Right atrium auricular region (tissue), 2 donors: ENCODE measurements around the gene DNAJC6. TPM values are rescaled to one million over a fixed set of nuclear protein-coding genes. Genes with fewer than 3 reads are reported as not detected.

Experiments used
- DNase-seq: peaks from one replicate; pipeline ENCODE4 v3.0.0-alpha.2; 2019; ENCODE audit warnings: low spot score
- H3K27ac ChIP-seq, 2 donors: fragments of 200-600 bp; sonication (generic); 1 replicate in 1 of 2; 2 replicates in 1 of 2; pipeline ENCODE4 v1.5.1; 2016 to 2019
- H3K27me3 ChIP-seq, 2 donors: fragments of 200-600 bp; sonication (generic); one replicate each; pipeline versions ENCODE4 v1.5.1 to v1.6.0; 2017 to 2019
- H3K36me3 ChIP-seq: fragments of 200-600 bp; sonication (generic); one replicate; pipeline ENCODE4 v1.5.1; 2016
- H3K4me1 ChIP-seq, 2 donors: fragments of 200-600 bp; sonication (generic); one replicate each; pipeline versions ENCODE4 v1.5.1 to v1.6.0; 2017 to 2019
- H3K4me3 ChIP-seq, 2 donors: fragments of 200-600 bp; sonication (generic); 1 replicate in 1 of 2; 2 replicates in 1 of 2; pipeline ENCODE4 v1.5.1; 2017 to 2019; ENCODE audit warnings: mild to moderate bottlenecking in 1 of 2, moderate library complexity in 1 of 2
- H3K9me3 ChIP-seq, 2 donors: fragments of 200-600 bp; sonication (generic); one replicate each; pipeline ENCODE4 v1.5.1; 2019
- CTCF ChIP-seq, 2 donors: fragments of 200-600 bp; sonication (generic); IDR thresholded peaks; one replicate each; pipeline ENCODE4 v1.5.1; 2019; ENCODE audit warnings: antibody characterized with exemption in 2 of 2
- total RNA-seq, 2 donors: library from RNA; depleted of rRNA; stranded (reverse); fragments of >200 nt; gene quantifications; one replicate each; pipeline ENCODE4 v1.1.0, GENCODE V29; 2016

Gene DNAJC6
- total RNA-seq, 2 donors from 2014 or later, result 17.3 to 24.6 TPM

DNA sequence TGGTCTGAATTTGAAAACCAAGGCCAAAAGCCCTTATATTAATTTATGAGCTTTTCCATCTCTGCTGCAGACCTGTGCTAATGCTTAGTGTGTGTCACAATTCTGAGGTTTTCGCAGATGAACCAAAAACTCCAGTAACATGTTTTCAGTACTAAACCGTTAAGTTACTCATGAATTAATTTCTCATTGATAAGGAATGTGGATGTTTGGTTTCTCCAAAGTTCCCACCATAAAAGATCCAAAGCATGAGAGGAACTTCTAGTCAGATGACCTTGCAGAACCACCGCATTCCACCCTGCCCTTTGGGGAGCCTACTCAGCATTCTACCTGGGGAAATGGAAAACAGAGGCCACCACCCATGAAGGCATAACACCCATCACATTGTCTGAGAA, 103.6 kb downstream of the DNAJC6 start:
- no peaks in the 10 kb centered on the region for H3K27me3 ChIP-seq
- no peak overlapping the region for H3K4me3 ChIP-seq
- H3K36me3 ChIP-seq, result no peaks in the 10 kb centered on the region
- no peaks in the 10 kb centered on the region for H3K4me1 ChIP-seq
- no peak for TF ChIP-seq CTCF (IDR thresholded peaks at IDR 0.05)
- H3K27ac ChIP-seq, result no peak overlapping the region
- H3K9me3 ChIP-seq, result no peaks in the 10 kb centered on the region
- no peak for DNase-seq

DNA sequence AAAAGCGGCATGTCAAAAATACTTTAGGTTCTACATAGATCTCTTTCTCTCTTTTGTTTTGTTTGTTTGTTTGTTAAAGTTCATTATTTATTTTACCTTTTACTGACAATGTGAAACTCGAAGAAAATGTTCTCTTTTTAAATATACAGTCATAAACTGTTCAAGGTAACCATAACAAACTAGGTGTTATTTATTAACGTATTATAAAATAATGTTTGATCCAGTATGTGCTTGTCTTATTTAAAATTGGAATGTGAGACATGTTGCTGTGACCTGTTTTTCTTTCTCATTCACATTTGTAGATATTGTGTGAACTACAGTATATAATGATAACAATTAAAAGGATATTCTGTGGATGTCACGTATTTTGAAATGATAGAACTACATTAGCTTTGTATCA, 105.2 kb downstream of the DNAJC6 start:
- DNase-seq, result no peak
- no peak for TF ChIP-seq CTCF (IDR thresholded peaks at IDR 0.05)
- Histone ChIP-seq H3K27me3 (no peaks in the 10 kb centered on the region), H3K4me3 (no peak overlapping the region), H3K27ac (no peak overlapping the region), H3K4me1 (peaks cover 0 to 6% of the 10 kb centered on the region in 2 donors), H3K36me3 (no peaks in the 10 kb centered on the region), H3K9me3 (no peaks in the 10 kb centered on the region)

- Histone ChIP-seq H3K27ac (no peak overlapping the region), H3K9me3 (no peaks in the 10 kb centered on the region), H3K4me3 (no peak overlapping the region), H3K27me3 (no peaks in the 10 kb centered on the region), H3K36me3 (no peaks in the 10 kb centered on the region), H3K4me1 (peaks cover 0 to 11% of the 10 kb centered on the region in 2 donors)
- DNase-seq, result no peak
- no peak for TF ChIP-seq CTCF (IDR thresholded peaks at IDR 0.05)
Measured at GRCh38 chr1:65416767-65417166, 107.4 kb downstream of the DNAJC6 start.

GRCh38 chr1:65417729-65418128, 108.4 kb downstream of the DNAJC6 start:
- no peaks in the 10 kb centered on the region for H3K36me3 ChIP-seq
- TF ChIP-seq CTCF (IDR thresholded peaks at IDR 0.05), result no peak
- H3K9me3 ChIP-seq, result no peaks in the 10 kb centered on the region
- peaks cover 0 to 20% of the 10 kb centered on the region in 2 donors for H3K4me1 ChIP-seq
- no peaks in the 10 kb centered on the region for H3K27me3 ChIP-seq
- H3K4me3 ChIP-seq, result no peak overlapping the region
- DNase-seq, result no peak
- no peak overlapping the region for H3K27ac ChIP-seq

DNA sequence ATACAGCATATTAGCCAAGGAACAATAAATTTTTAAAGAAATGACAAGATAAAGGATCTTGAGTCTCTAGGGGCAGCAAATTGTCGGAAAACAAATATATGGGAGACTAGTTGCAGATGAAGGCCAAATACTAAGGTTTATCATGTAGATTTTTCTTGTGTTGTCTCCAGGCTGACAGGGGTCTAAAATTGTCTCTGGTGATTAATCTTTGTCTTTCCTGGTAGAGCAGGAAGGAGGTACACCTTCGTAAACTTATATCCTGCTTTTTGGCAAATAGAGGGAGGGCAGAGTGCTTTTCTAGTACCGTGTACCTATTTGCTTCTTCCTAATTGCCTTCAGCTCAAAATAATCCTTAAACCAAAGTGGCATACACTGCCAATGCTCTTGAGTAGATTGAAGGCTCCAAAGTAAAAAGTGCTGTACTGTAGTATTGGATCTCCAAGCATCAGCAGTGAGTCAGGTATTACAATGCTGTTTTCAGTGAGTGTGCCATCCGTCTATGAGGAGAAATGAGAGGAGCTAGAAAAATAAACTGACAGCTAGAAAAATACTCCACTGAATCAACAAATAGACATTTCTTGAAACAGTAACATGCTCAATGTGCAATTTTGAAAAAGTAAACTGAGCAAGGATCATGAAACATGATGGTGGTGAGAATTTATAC, 109.3 kb downstream of the DNAJC6 start:
- Histone ChIP-seq H3K4me3 (no peak overlapping the region), H3K27ac (no peak overlapping the region), H3K27me3 (no peaks in the 10 kb centered on the region), H3K4me1 (peaks cover 0 to 28% of the 10 kb centered on the region in 2 donors), H3K9me3 (no peaks in the 10 kb centered on the region), H3K36me3 (no peaks in the 10 kb centered on the region)
- DNase-seq, result no peak
- no peak for TF ChIP-seq CTCF (IDR thresholded peaks at IDR 0.05)
